GM23338 (cell line): ENCODE results near the gene CDKN1C. TPM values are rescaled to one million over a fixed set of nuclear protein-coding genes. Genes with fewer than 3 reads are reported as not detected.

Source experiments
- ATAC-seq: fragments of 200-7000 bp; cut with Tn5 transposase; 3 replicates; pipeline ENCODE4 v1.9.1; 2020
- DNase-seq: peaks from one replicate; pipeline ENCODE4 v3.0.0-alpha.2; 2015; ENCODE audit warnings: low spot score
- H2AFZ ChIP-seq: fragments of 200-600 bp; sonication (generic); 2 replicates; pipeline ENCODE4 v1.8.0; 2016; ENCODE audit warnings: antibody characterized with exemption, mild to moderate bottlenecking, moderate library complexity
- H3F3A ChIP-seq: fragments of 200-600 bp; sonication (generic); replicated peaks from 2 replicates; pipeline ENCODE4 v1.8.0; 2017; ENCODE audit warnings: antibody characterized with exemption, mixed run types, low read depth
- H3K27ac ChIP-seq: fragments of 200-600 bp; sonication (generic); 2 replicates; pipeline ENCODE4 v1.6.1; 2016; ENCODE audit warnings: low read depth
- H3K27me3 ChIP-seq: fragments of 200-600 bp; sonication (generic); 2 replicates; pipeline ENCODE4 v1.8.0; 2016; ENCODE audit warnings: mild to moderate bottlenecking, mixed run types, moderate library complexity; ENCODE audit not compliant: insufficient read depth
- H3K36me3 ChIP-seq: fragments of 200-600 bp; sonication (generic); 2 replicates; pipeline ENCODE4 v1.8.0; 2016; ENCODE audit warnings: mild to moderate bottlenecking; ENCODE audit not compliant: insufficient read depth
- H3K4me1 ChIP-seq: fragments of 200-600 bp; sonication (generic); 2 replicates; pipeline ENCODE4 v1.8.0; 2016; ENCODE audit warnings: mild to moderate bottlenecking, moderate library complexity; ENCODE audit not compliant: insufficient read depth
- H3K4me2 ChIP-seq: fragments of 200-600 bp; sonication (generic); 2 replicates; pipeline ENCODE4 v1.7.1; 2017; ENCODE audit warnings: mixed run types
- H3K4me3 ChIP-seq: fragments of 200-600 bp; sonication (generic); 2 replicates; pipeline ENCODE4 v1.6.1; 2016; ENCODE audit warnings: mixed run types
- H3K79me2 ChIP-seq: fragments of 200-600 bp; sonication (generic); replicated peaks from 2 replicates; pipeline ENCODE4 v1.8.0; 2017; ENCODE audit warnings: mild to moderate bottlenecking; ENCODE audit not compliant: insufficient read depth
- H3K9me2 ChIP-seq: fragments of 200-600 bp; sonication (generic); 2 replicates; pipeline ENCODE4 v1.8.0; 2017; ENCODE audit not compliant: insufficient read depth
- H4K20me1 ChIP-seq: fragments of 200-600 bp; sonication (generic); replicated peaks from 2 replicates; pipeline ENCODE4 v1.8.0; 2017; ENCODE audit warnings: mild to moderate bottlenecking; ENCODE audit not compliant: insufficient read depth
- H3K27ac Mint-ChIP-seq: 2 replicates; pipeline ENCODE4 v1.8.0; 2020; ENCODE audit warnings: inconsistent platforms, mild to moderate bottlenecking, moderate library complexity, mixed read lengths
- H3K27me3 Mint-ChIP-seq: 3 replicates; pipeline ENCODE4 v1.8.0; 2022; ENCODE audit warnings: low read depth, mild to moderate bottlenecking, moderate library complexity, mixed read lengths, inconsistent platforms; ENCODE audit not compliant: insufficient read depth, poor library complexity
- H3K36me3 Mint-ChIP-seq: 3 replicates; pipeline ENCODE4 v1.8.0; 2021; ENCODE audit warnings: low read depth, mild to moderate bottlenecking, inconsistent platforms, moderate library complexity, mixed read lengths
- H3K4me1 Mint-ChIP-seq: 3 replicates; pipeline ENCODE4 v1.8.0; 2020; ENCODE audit warnings: mild to moderate bottlenecking, inconsistent platforms, mixed read lengths
- H3K4me3 Mint-ChIP-seq: 3 replicates; pipeline ENCODE4 v1.8.0; 2021; ENCODE audit warnings: moderate library complexity, mild to moderate bottlenecking, inconsistent platforms, mixed read lengths
- H3K9me3 Mint-ChIP-seq: 3 replicates; pipeline ENCODE4 v1.8.0; 2020; ENCODE audit warnings: moderate library complexity, mild to moderate bottlenecking, inconsistent platforms, mixed read lengths
- CREB1 ChIP-seq: fragments of 250-450 bp; sonication (Bioruptor Pico); IDR thresholded peaks from 2 replicates; pipeline ENCODE4 v1.5.0; 2020; ENCODE audit warnings: low read depth, mild to moderate bottlenecking, moderate library complexity
- CTCF ChIP-seq, 2 experiments: fragments of 200-600 bp in 1 of 2; sonication (generic) in 1 of 2; conservative IDR thresholded peaks; 2 replicates each; pipeline versions ENCODE4 v1.5.1 to v1.6.1; 2016 to 2017; ENCODE audit warnings: antibody characterized with exemption in 2 of 2, low read depth in 2 of 2, mild to moderate bottlenecking in 2 of 2, moderate library complexity in 1 of 2
- ETS1 ChIP-seq: IDR thresholded peaks from 2 replicates; pipeline ENCODE4 v1.6.1; 2016; ENCODE audit warnings: antibody characterized with exemption
- EZH2 ChIP-seq: fragments of 200-600 bp; sonication (generic); IDR thresholded peaks from one replicate; pipeline ENCODE4 v1.8.0; 2017; ENCODE audit warnings: antibody characterized with exemption, mild to moderate bottlenecking, low read depth; ENCODE audit not compliant: unreplicated experiment
- NANOG ChIP-seq: IDR thresholded peaks from 2 replicates; pipeline ENCODE4 v1.6.1; 2016; ENCODE audit warnings: antibody characterized with exemption, borderline replicate concordance
- POLR2AphosphoS5 ChIP-seq: IDR thresholded peaks from 2 replicates; pipeline ENCODE4 v1.6.1; 2016; ENCODE audit warnings: antibody characterized with exemption, low read depth
- REST ChIP-seq: IDR thresholded peaks from one replicate; pipeline ENCODE4 v1.6.1; 2018; ENCODE audit warnings: antibody characterized with exemption; ENCODE audit not compliant: unreplicated experiment
- ZNF114 ChIP-seq: fragments of 250-450 bp; sonication (Bioruptor Pico); IDR thresholded peaks from 2 replicates; pipeline ENCODE4 v1.5.0; 2020; ENCODE audit warnings: mild to moderate bottlenecking, moderate library complexity
- ZNF331 ChIP-seq: fragments of 250-450 bp; sonication (Bioruptor Pico); IDR thresholded peaks from 2 replicates; pipeline ENCODE4 v1.5.0; 2020; ENCODE audit warnings: low read depth, mild to moderate bottlenecking, moderate library complexity
- polyA plus RNA-seq: library from polyadenylated mRNA; unstranded; fragments of >200 nt; fragmentation: Nextera tagmentation; extraction: Ambion mirVana; gene quantifications from 2 replicates; pipeline ENCODE4 v1.2.1, GENCODE V29; 2016
- total RNA-seq: library from RNA; depleted of rRNA; stranded (reverse); fragments of >200 nt; shearing (Covaris generic); gene quantifications from 2 replicates; pipeline ENCODE4 v1.2.3, GENCODE V29; 2014

Gene CDKN1C
- total and polyA plus RNA-seq, 2 experiments from 2014 or later = 19.3 to 23.5 TPM

GRCh38 chr11:2934611-2935239 is 49.1 kb upstream of the CDKN1C start (continued):
- TF ChIP-seq REST (no peak), ZNF331 (CRISPR knock-in tag) (no peak), CTCF (conservative IDR thresholded peaks at IDR 0.05; ENCODE audit: low read depth in 2 of 2) (no peak)

- Mint-ChIP-seq H3K36me3 (peaks cover 20% of the 10 kb centered on the region), H3K9me3 (peaks cover 31% of the 10 kb centered on the region), H3K27ac (no peak overlapping the region), H3K4me3 (no peak overlapping the region; the same call in 2 of the 3 replicates), H3K27me3 (peaks cover 37% of the 10 kb centered on the region), H3K4me1 (peaks cover 6% of the 10 kb centered on the region; the same call in 1 of the 3 replicates)
- no peaks in the 10 kb centered on the region for H4K20me1 ChIP-seq
- H3K4me3 ChIP-seq = no peak overlapping the region
- H3K9me2 ChIP-seq = no peaks in the 10 kb centered on the region
- H3K27me3 ChIP-seq = peaks cover 17% of the 10 kb centered on the region
- H2AFZ ChIP-seq = no peak overlapping the region
- no peak for TF ChIP-seq NANOG
- H3K27ac ChIP-seq = no peak overlapping the region
- DNase-seq (no peak), ATAC-seq (no peak)
- peaks cover 13% of the 10 kb centered on the region for H3F3A ChIP-seq
- no peak overlapping the region for H3K4me2 ChIP-seq
- no peaks in the 10 kb centered on the region for H3K36me3 ChIP-seq
- H3K79me2 ChIP-seq = no peaks in the 10 kb centered on the region
- peaks cover 6% of the 10 kb centered on the region; the same call in 1 of the 2 replicates for H3K4me1 ChIP-seq
Measured at GRCh38 chr11:2934021-2934550, 48.5 kb upstream of the CDKN1C start.

GRCh38 chr11:2933375-2934020 is 47.9 kb upstream of the CDKN1C start:
- peaks cover 6% of the 10 kb centered on the region; the same call in 1 of the 2 replicates for H3K4me1 ChIP-seq
- no peaks in the 10 kb centered on the region for H3K79me2 ChIP-seq
- peak; percentile 37 for DNase-seq
- no peak overlapping the region for H3K4me3 ChIP-seq
- Mint-ChIP-seq H3K36me3 (peaks cover 14% of the 10 kb centered on the region), H3K27me3 (peaks cover 37% of the 10 kb centered on the region), H3K4me1 (peaks cover 6% of the 10 kb centered on the region; the same call in 1 of the 3 replicates), H3K9me3 (peaks cover 25% of the 10 kb centered on the region), H3K4me3 (no peak overlapping the region; the same call in 2 of the 3 replicates), H3K27ac (no peak overlapping the region)
- H2AFZ ChIP-seq = no peak overlapping the region
- peaks cover 23% of the 10 kb centered on the region for H3K27me3 ChIP-seq
- no peaks in the 10 kb centered on the region for H3K9me2 ChIP-seq
- H3K36me3 ChIP-seq = no peaks in the 10 kb centered on the region
- H3K27ac ChIP-seq = no peak overlapping the region
- no peak for ATAC-seq
- H3F3A ChIP-seq = peaks cover 10% of the 10 kb centered on the region
- H3K4me2 ChIP-seq = no peak overlapping the region
- no peaks in the 10 kb centered on the region for H4K20me1 ChIP-seq
- TF ChIP-seq POLR2AphosphoS5 = no peak
- no peak for TF ChIP-seq ZNF331 (CRISPR knock-in tag)
- no peak for TF ChIP-seq CREB1
- no peak for TF ChIP-seq EZH2
- TF ChIP-seq ZNF114 (CRISPR knock-in tag) = no peak
- TF ChIP-seq NANOG = no peak
- TF ChIP-seq ETS1 = no peak
- TF ChIP-seq REST = no peak
